ENCODE data around the gene MVB12B. TPM values are rescaled to one million over a fixed set of nuclear protein-coding genes. Genes with fewer than 3 reads are reported as not detected.

The MVB12B gene
- total and polyA plus RNA-seq, 8 donors, result 2.6 to 6.7 (median 4.0) TPM

- Histone ChIP-seq H3K4me1 (no peaks in the 10 kb centered on the region), H3K27me3 (no peaks in the 10 kb centered on the region), H3K36me3 (no peaks in the 10 kb centered on the region), H3K9me3 (no peaks in the 10 kb centered on the region), H3K27ac (no peak overlapping the region), H3K4me3 (no peak overlapping the region)
- ATAC-seq, result no peak
- DNase-seq, result no peak
- TF ChIP-seq CTCF (IDR thresholded peaks at IDR 0.05), result no peak
- FAIRE-seq, result no peak
- 96 to 97% methylated on average over 3 of the region's 3 CpGs for WGBS, 2 donors
- intact Hi-C loops (cut with DNase I), result no loop called here
Measured at GRCh38 chr9:126543490-126543889, 216.9 kb downstream of the MVB12B start.

GRCh38 chr9:126545106-126545505 is 218.5 kb downstream of the MVB12B start:
- H3K27me3 ChIP-seq, result no peaks in the 10 kb centered on the region
- FAIRE-seq, result no peak

GRCh38 chr9:126546036-126546435 is 219.4 kb downstream of the MVB12B start:
- Histone ChIP-seq H3K27ac (no peak overlapping the region), H3K9me3 (no peaks in the 10 kb centered on the region), H3K4me1 (no peaks in the 10 kb centered on the region), H3K4me3 (no peak overlapping the region), H3K36me3 (no peaks in the 10 kb centered on the region), H3K27me3 (no peaks in the 10 kb centered on the region)
- intact Hi-C loops (cut with DNase I), result no loop called here
- no peak for ATAC-seq
- FAIRE-seq, result no peak
- peak in 1 of 6 donors; percentile 49 for DNase-seq
- WGBS, 2 donors, result 57 to 72% methylated on average over 7 of the region's 7 CpGs
- TF ChIP-seq CTCF (IDR thresholded peaks at IDR 0.05), result no peak

More at GRCh38 chr9:126545106-126545505, 218.5 kb downstream of the MVB12B start:
- no peaks in the 10 kb centered on the region for H3K4me1 ChIP-seq
- ATAC-seq, result no peak
- H3K9me3 ChIP-seq, result no peaks in the 10 kb centered on the region
- no peak overlapping the region for H3K4me3 ChIP-seq
- H3K27ac ChIP-seq, result no peak overlapping the region
- WGBS, 2 donors, result 64 to 77% methylated on average over 7 of the region's 7 CpGs
- intact Hi-C loops (cut with DNase I), result no loop called here
- peak in 1 of 6 donors; percentile 20 for DNase-seq
- no peak for TF ChIP-seq CTCF (IDR thresholded peaks at IDR 0.05)
- no peaks in the 10 kb centered on the region for H3K36me3 ChIP-seq

- Histone ChIP-seq H3K9me3 (no peaks in the 10 kb centered on the region), H3K27ac (no peak overlapping the region), H3K27me3 (no peaks in the 10 kb centered on the region), H3K4me3 (no peak overlapping the region), H3K4me1 (no peaks in the 10 kb centered on the region), H3K36me3 (no peaks in the 10 kb centered on the region)
- no peak for ATAC-seq
- intact Hi-C loops (cut with DNase I), result no loop called here
- 65 to 67% methylated on average over 7 of the region's 7 CpGs for WGBS, 2 donors
- FAIRE-seq, result no peak
- DNase-seq, result no peak
- no peak for TF ChIP-seq CTCF (IDR thresholded peaks at IDR 0.05)
Measured at GRCh38 chr9:126548312-126548711, 221.7 kb downstream of the MVB12B start.

GRCh38 chr9:126549246-126550006 is 222.8 kb downstream of the MVB12B start:
- Histone ChIP-seq H3K4me3 (no peak overlapping the region), H3K27me3 (no peaks in the 10 kb centered on the region), H3K27ac (no peak overlapping the region), H3K9me3 (no peaks in the 10 kb centered on the region), H3K36me3 (no peaks in the 10 kb centered on the region), H3K4me1 (no peaks in the 10 kb centered on the region)
- DNase-seq, result no peak
- TF ChIP-seq CTCF (IDR thresholded peaks at IDR 0.05), result no peak
- 55 to 67% methylated on average over 21 of the region's 21 CpGs for WGBS, 2 donors
- no peak for ATAC-seq
- intact Hi-C loops (cut with DNase I), result loop anchor here in 2 of 3 donors (5.0 to 10.0 kb wide), 2 partner anchors 45 to 47 kb away; no protein-coding TSS in a partner anchor
- FAIRE-seq, result no peak
